GM21528 (cell line): ENCODE data around the gene HLA-DMB.

Experiments
- ATAC-seq: cut with Tn5 transposase; IDR thresholded peaks from one replicate; pipeline ENCODE4 v1.9.1; 2021; ENCODE audit warnings: mild to moderate bottlenecking, moderate library complexity; ENCODE audit not compliant: unreplicated experiment, low FRiP score

HLA-DMB gene

GRCh38 chr6:32940656-32941213 lies at the start of gene HLA-DMB:
Gene HLA-DMB, minus strand, starts transcription at chr6:32941028. Its CDS starts 221 bp downstream, at chr6:32940807.
- ATAC-seq: peak; percentile 48

DNA sequence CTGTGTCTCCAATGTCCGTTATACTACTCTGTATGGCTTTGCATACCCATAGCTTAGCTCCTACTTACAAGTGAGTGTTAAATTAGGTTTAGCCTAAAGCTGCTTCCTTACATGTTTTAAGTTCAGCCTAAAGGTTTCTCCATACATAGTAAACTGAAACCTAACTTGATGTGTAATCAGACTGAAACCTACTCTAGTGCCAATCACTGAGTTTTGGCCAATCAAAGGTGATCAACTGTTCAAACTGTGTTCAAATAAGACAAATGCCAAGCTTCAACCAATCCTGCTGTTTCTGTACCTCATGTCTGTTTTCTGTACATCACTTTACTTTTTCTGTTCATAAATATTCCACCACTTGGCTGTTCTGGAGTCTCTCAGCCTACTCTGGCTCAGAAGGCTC lies 48.5 kb upstream of the HLA-DMB start:
- no peak for ATAC-seq

DNA sequence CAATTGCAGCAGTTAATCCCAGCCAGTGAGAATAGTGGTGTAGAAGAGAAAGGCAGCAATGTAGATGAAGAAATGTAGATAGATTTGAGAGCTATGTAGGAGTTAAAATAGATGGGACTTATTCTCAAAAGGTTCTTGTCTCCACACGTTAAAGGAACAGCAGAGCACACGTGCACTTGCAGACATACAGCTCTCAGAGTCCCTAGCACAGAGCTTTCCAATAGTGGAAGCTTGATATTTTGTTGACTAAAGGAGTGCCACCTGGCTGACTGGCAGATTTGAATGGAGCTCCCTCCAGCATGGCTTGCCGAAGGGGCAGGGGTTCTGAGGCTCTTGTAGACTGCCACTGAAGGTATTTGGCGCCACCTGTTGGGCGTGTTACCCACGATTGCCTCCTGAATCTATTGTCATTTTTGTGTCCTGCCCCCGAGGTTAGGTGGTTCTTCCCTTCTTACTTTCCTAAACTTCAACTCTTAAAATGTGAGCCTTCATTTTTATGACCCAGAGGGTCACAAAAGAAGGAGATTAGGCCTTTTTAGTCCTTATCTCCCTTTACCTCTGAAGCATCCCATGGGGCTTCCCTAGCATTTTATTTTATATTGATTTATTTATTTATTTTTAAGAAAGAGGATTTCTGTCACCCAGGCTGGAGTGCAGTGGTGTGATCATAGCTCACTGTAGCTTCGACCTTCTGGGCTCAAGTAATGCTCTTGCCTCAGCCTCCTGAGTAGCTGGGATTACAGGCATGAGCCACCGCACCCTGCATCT lies 44.0 kb upstream of the HLA-DMB start:
- no peak for ATAC-seq

- ATAC-seq: no peak
Measured at GRCh38 chr6:32983964-32984621, 43.3 kb upstream of the HLA-DMB start.

- no peak for ATAC-seq
Measured at GRCh38 chr6:32983493-32983848, 42.6 kb upstream of the HLA-DMB start.

- ATAC-seq: no peak
Measured at GRCh38 chr6:32982702-32983492, 42.1 kb upstream of the HLA-DMB start.

- ATAC-seq: no peak
Measured at GRCh38 chr6:32982084-32982701, 41.4 kb upstream of the HLA-DMB start.

DNA sequence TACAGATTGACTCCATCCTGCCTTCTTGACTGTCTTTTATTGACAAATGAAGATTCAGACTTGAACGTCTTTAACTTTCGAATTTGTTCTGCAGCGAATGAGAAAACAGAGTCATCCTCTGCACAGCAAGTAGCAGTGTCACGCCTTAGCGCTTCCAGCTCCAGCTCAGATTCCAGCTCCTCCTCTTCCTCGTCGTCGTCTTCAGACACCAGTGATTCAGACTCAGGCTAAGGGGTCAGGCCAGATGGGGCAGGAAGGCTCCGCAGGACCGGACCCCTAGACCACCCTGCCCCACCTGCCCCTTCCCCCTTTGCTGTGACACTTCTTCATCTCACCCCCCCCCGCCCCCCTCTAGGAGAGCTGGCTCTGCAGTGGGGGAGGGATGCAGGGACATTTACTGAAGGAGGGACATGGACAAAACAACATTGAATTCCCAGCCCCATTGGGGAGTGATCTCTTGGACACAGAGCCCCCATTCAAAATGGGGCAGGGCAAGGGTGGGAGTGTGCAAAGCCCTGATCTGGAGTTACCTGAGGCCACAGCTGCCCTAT lies 39.7 kb upstream of the HLA-DMB start:
- no peak for ATAC-seq

DNA sequence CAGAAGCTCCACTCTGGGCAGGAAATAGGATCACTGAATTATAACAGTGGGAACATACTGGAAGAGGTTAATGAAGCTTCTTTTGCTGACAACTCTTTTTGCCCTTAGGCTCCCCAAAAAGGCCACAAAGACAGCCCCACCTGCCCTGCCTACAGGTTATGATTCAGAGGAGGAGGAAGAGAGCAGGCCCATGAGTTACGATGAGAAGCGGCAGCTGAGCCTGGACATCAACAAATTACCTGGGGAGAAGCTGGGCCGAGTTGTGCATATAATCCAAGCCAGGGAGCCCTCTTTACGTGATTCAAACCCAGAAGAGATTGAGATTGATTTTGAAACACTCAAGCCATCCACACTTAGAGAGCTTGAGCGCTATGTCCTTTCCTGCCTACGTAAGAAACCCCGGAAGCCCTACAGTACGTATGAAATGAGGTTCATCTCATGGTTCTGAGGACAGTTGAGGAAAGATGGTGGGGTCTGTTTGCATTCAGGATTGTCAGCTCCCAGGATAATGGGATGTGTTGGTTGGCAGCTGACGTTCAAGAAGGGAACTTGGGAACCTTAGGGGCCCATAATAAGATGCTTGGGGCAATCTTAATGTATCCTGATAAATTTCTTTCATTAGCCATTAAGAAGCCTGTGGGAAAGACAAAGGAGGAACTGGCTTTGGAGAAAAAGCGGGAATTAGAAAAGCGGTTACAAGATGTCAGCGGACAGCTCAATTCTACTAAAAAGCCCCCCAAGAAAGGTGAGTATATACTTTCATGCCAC lies 39.1 kb upstream of the HLA-DMB start:
- ATAC-seq: no peak

DNA sequence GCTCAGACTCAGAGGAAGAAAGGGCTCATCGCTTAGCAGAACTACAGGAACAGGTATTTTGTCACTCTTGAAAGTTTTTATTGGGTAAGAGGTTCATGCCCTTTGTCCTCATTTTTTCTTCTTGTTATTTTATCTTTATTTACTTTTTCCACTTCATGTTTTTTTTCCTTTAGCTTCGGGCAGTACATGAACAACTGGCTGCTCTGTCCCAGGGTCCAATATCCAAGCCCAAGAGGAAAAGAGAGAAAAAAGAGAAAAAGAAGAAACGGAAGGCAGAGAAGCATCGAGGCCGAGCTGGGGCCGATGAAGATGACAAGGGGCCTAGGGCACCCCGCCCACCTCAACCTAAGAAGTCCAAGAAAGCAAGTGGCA lies 37.1 kb upstream of the HLA-DMB start:
- no peak for ATAC-seq

GRCh38 chr6:32977272-32977952 lies 36.6 kb upstream of the HLA-DMB start:
- ATAC-seq: no peak

DNA sequence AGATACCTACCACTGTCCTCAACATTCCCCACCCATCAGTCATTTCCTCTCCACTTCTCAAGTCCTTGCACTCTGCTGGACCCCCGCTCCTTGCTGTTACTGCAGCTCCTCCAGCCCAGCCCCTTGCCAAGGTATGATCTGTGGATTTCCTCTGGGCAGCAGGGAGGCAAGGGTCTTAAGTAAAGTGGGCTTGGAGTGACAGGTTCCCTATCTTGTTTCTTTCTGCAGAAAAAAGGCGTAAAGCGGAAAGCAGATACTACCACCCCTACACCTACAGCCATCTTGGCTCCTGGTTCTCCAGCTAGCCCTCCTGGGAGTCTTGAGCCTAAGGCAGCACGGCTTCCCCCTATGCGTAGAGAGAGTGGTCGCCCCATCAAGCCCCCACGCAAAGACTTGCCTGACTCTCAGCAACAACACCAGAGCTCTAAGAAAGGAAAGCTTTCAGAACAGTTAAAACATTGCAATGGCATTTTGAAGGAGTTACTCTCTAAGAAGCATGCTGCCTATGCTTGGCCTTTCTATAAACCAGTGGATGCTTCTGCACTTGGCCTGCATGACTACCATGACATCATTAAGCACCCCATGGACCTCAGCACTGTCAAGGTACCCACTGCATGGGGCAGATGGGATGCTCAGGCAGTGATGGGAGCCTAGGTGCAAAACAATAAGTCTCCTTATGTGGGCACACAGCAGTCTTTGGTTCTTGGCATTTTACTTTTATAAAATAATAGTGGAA lies 35.7 kb upstream of the HLA-DMB start:
- no peak for ATAC-seq

DNA sequence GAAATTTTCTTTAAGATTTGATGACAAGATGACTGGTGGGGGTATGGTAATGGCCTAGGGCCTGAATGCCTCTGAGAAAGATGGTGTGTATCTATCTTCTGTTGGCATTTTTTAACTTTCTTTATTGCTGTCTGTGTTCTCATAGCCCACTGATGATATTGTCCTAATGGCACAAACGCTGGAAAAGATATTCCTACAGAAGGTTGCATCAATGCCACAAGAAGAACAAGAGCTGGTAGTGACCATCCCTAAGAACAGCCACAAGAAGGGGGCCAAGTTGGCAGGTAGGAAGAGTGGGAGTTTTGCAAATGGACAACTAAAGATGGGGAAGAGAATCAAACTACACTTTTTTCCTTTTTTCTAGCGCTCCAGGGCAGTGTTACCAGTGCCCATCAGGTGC lies 35.1 kb upstream of the HLA-DMB start:
- ATAC-seq: no peak

GRCh38 chr6:32974541-32975308 lies 33.9 kb upstream of the HLA-DMB start:
- ATAC-seq: no peak

- no peak for ATAC-seq
Measured at GRCh38 chr6:32974016-32974333, 33.1 kb upstream of the HLA-DMB start.

GRCh38 chr6:32973144-32974015 lies 32.6 kb upstream of the HLA-DMB start:
- ATAC-seq: no peak
